Endothelial cell (in vitro differentiated cells): ENCODE measurements around the gene TOMM20. TPM values are rescaled to one million over a fixed set of nuclear protein-coding genes. Genes with fewer than 3 reads are reported as not detected.

ENCODE experiments used
- DNase-seq: peaks from one replicate; pipeline ENCODE4 v3.0.0; 2021; ENCODE audit warnings: low spot score
- H3K27ac Mint-ChIP-seq: one replicate; pipeline ENCODE4 v1.8.0; 2021; ENCODE audit warnings: mixed read lengths, inconsistent platforms; ENCODE audit not compliant: unreplicated experiment
- H3K27me3 Mint-ChIP-seq: one replicate; pipeline ENCODE4 v1.8.0; 2021; ENCODE audit warnings: mild to moderate bottlenecking, moderate library complexity, mixed read lengths, inconsistent platforms; ENCODE audit not compliant: unreplicated experiment
- H3K36me3 Mint-ChIP-seq: one replicate; pipeline ENCODE4 v1.8.0; 2021; ENCODE audit warnings: mild to moderate bottlenecking, low read depth, mixed read lengths, inconsistent platforms; ENCODE audit not compliant: unreplicated experiment
- H3K4me1 Mint-ChIP-seq: one replicate; pipeline ENCODE4 v1.8.0; 2021; ENCODE audit warnings: mild to moderate bottlenecking, mixed read lengths, inconsistent platforms; ENCODE audit not compliant: unreplicated experiment
- H3K4me3 Mint-ChIP-seq: one replicate; pipeline ENCODE4 v1.8.0; 2021; ENCODE audit warnings: mild to moderate bottlenecking, mixed read lengths, inconsistent platforms; ENCODE audit not compliant: unreplicated experiment
- H3K9me3 Mint-ChIP-seq: one replicate; pipeline ENCODE4 v1.8.0; 2021; ENCODE audit warnings: mixed read lengths, inconsistent platforms; ENCODE audit not compliant: unreplicated experiment
- CTCF ChIP-seq: fragments of 200-600 bp; sonication (generic); IDR thresholded peaks from one replicate; pipeline ENCODE4 v1.5.0; 2021; ENCODE audit warnings: antibody characterized with exemption; ENCODE audit not compliant: unreplicated experiment
- total RNA-seq: library from RNA; stranded (reverse); fragmentation: NEBNext Ultra II Directional; extraction: Animal tissue kit (Norgen Biotek cat#: 25700); gene quantifications from one replicate; pipeline ENCODE4 v1.2.1, GENCODE V29; 2021; ENCODE audit not compliant: unreplicated experiment

Gene TOMM20
- total RNA-seq, 1 donor from 2014 or later: 105 TPM

GRCh38 chr1:235138821-235139220, 10.2 kb upstream of the TOMM20 start:
- Mint-ChIP-seq H3K4me3 (no peak overlapping the region), H3K4me1 (peaks cover 8% of the 10 kb centered on the region), H3K36me3 (peaks cover 49% of the 10 kb centered on the region), H3K27ac (no peak overlapping the region), H3K9me3 (no peaks in the 10 kb centered on the region), H3K27me3 (peaks cover 5% of the 10 kb centered on the region)
- TF ChIP-seq CTCF: no peak
- no peak for DNase-seq

GRCh38 chr1:235136111-235136510, 7.5 kb upstream of the TOMM20 start:
- no peak for TF ChIP-seq CTCF
- no peak for DNase-seq
- Mint-ChIP-seq H3K9me3 (no peaks in the 10 kb centered on the region), H3K4me1 (peaks cover 6% of the 10 kb centered on the region), H3K27me3 (peaks cover 5% of the 10 kb centered on the region), H3K4me3 (peak overlapping the region; percentile 3), H3K36me3 (peaks cover 33% of the 10 kb centered on the region), H3K27ac (no peak overlapping the region)

- no peak overlapping the region for H3K4me3 Mint-ChIP-seq
- H3K36me3 Mint-ChIP-seq: peaks cover 30% of the 10 kb centered on the region
- peaks cover 14% of the 10 kb centered on the region for H3K4me1 Mint-ChIP-seq
Observed at GRCh38 chr1:235134171-235134570, 5.5 kb upstream of the TOMM20 start.

DNA sequence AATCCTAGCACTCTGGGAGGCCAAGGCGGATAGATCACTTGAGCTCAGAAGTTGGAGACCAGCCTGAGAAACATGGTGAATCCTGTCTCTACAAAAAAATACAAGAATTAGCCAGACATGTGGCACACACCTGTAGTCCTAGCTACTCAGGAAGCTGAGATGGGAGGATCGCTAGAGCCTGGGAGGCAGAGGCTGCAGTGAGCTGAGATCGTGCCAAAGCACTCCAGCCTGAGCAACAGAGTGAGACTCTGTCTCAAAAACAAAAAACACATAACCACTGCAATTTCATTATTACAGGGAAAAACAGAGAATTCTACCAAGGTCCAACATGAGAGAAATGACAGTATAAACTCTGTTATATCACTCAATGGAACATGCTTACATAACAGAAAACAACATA, 4.4 kb upstream of the TOMM20 start:
- Mint-ChIP-seq H3K9me3 (no peaks in the 10 kb centered on the region), H3K27ac (no peak overlapping the region), H3K36me3 (peaks cover 28% of the 10 kb centered on the region), H3K4me3 (no peak overlapping the region), H3K27me3 (peaks cover 2% of the 10 kb centered on the region), H3K4me1 (peaks cover 14% of the 10 kb centered on the region)
- TF ChIP-seq CTCF: no peak
- DNase-seq: no peak

More at GRCh38 chr1:235134171-235134570, 5.5 kb upstream of the TOMM20 start:
- DNase-seq: no peak
- Mint-ChIP-seq H3K9me3 (no peaks in the 10 kb centered on the region), H3K27me3 (peaks cover 2% of the 10 kb centered on the region), H3K27ac (no peak overlapping the region)
- no peak for TF ChIP-seq CTCF

DNA sequence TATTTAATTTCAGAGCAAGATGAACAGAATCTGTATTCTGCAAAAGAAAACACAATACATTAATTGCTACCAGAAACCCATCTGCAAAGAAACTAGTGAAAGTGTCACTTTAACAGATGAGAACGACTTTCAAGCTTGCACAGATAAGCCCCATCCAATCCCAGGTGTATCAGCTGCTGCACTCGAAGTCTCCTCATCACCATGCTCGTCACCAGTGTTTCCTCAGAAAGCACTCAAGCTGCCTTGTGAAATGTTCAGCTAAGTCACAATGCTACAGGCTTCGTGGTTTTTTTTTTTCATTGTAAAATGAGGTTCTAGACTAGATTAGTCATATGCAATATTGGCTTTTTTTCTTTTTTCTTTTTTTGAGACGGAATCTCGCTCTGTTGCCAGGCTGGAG, 3.3 kb upstream of the TOMM20 start:
- no peak for TF ChIP-seq CTCF
- peaks cover 16% of the 10 kb centered on the region for H3K4me1 Mint-ChIP-seq
- no peaks in the 10 kb centered on the region for H3K9me3 Mint-ChIP-seq
- no peak overlapping the region for H3K27ac Mint-ChIP-seq
- peaks cover 23% of the 10 kb centered on the region for H3K36me3 Mint-ChIP-seq
- peak overlapping the region; percentile 59 for H3K4me3 Mint-ChIP-seq
- DNase-seq: no peak
- H3K27me3 Mint-ChIP-seq: peaks cover 8% of the 10 kb centered on the region
